Tibial nerve (tissue), 3 donors: Measurements from ENCODE around the gene KDM2B.

Experiments
- CTCF ChIP-seq, 5 experiments: fragments of 200-600 bp in 3 of 5; fragments of 450-650 bp in 2 of 5; sonication (generic) in 3 of 5; IDR thresholded peaks; one replicate each; pipeline ENCODE4 v1.5.1; 2016 to 2019; ENCODE audit warnings: antibody characterized with exemption in 5 of 5, mild to moderate bottlenecking in 3 of 5, moderate library complexity in 2 of 5
- POLR2A ChIP-seq, 2 donors: fragments of 450-650 bp; IDR thresholded peaks; one replicate each; pipeline ENCODE4 v1.6.1; 2017; ENCODE audit warnings: antibody characterized with exemption in 2 of 2, mild to moderate bottlenecking in 2 of 2, moderate library complexity in 2 of 2

- no peak for TF ChIP-seq CTCF (IDR thresholded peaks at IDR 0.05)
- TF ChIP-seq POLR2A (IDR thresholded peaks at IDR 0.05): no peak
Observed at GRCh38 chr12:121538699-121539061, 42.1 kb downstream of the KDM2B start.
